Endothelial cell (in vitro differentiated cells): Measurements from ENCODE around the gene PTGER4. TPM values are rescaled to one million over a fixed set of nuclear protein-coding genes. Genes with fewer than 3 reads are reported as not detected.
"Not testable (repeated sequence)": the region's sequence is repeated elsewhere in the genome, so short reads cannot be mapped to it uniquely, and the experiment has no call there.

ENCODE experiments used
- DNase-seq: peaks from one replicate; pipeline ENCODE4 v3.0.0; 2021; ENCODE audit warnings: low spot score
- H3K27ac Mint-ChIP-seq: one replicate; pipeline ENCODE4 v1.8.0; 2021; ENCODE audit warnings: mixed read lengths, inconsistent platforms; ENCODE audit not compliant: unreplicated experiment
- H3K27me3 Mint-ChIP-seq: one replicate; pipeline ENCODE4 v1.8.0; 2021; ENCODE audit warnings: mild to moderate bottlenecking, moderate library complexity, mixed read lengths, inconsistent platforms; ENCODE audit not compliant: unreplicated experiment
- H3K36me3 Mint-ChIP-seq: one replicate; pipeline ENCODE4 v1.8.0; 2021; ENCODE audit warnings: mild to moderate bottlenecking, low read depth, mixed read lengths, inconsistent platforms; ENCODE audit not compliant: unreplicated experiment
- H3K4me1 Mint-ChIP-seq: one replicate; pipeline ENCODE4 v1.8.0; 2021; ENCODE audit warnings: mild to moderate bottlenecking, mixed read lengths, inconsistent platforms; ENCODE audit not compliant: unreplicated experiment
- H3K4me3 Mint-ChIP-seq: one replicate; pipeline ENCODE4 v1.8.0; 2021; ENCODE audit warnings: mild to moderate bottlenecking, mixed read lengths, inconsistent platforms; ENCODE audit not compliant: unreplicated experiment
- H3K9me3 Mint-ChIP-seq: one replicate; pipeline ENCODE4 v1.8.0; 2021; ENCODE audit warnings: mixed read lengths, inconsistent platforms; ENCODE audit not compliant: unreplicated experiment
- CTCF ChIP-seq: fragments of 200-600 bp; sonication (generic); IDR thresholded peaks from one replicate; pipeline ENCODE4 v1.5.0; 2021; ENCODE audit warnings: antibody characterized with exemption; ENCODE audit not compliant: unreplicated experiment
- long read RNA-seq: library from polyadenylated mRNA; unstranded; transcript quantifications from one replicate; pipeline ENCODE4 v2.0.0, GENCODE V29; 2020; ENCODE audit not compliant: unreplicated experiment
- total RNA-seq: library from RNA; stranded (reverse); fragmentation: NEBNext Ultra II Directional; extraction: Animal tissue kit (Norgen Biotek cat#: 25700); gene quantifications from one replicate; pipeline ENCODE4 v1.2.1, GENCODE V29; 2021; ENCODE audit not compliant: unreplicated experiment

The PTGER4 gene
- total RNA-seq, result 0.26 TPM
- long read RNA-seq, result 0 reads

- TF ChIP-seq CTCF, result no peak
- no peak for DNase-seq
- H3K27ac Mint-ChIP-seq, result no peak within 1 kb of the TSS
- H3K4me1 Mint-ChIP-seq, result peaks cover 30% of the 10 kb centered on the region
- peak within 1 kb of the TSS; percentile 90 for H3K4me3 Mint-ChIP-seq
- H3K9me3 Mint-ChIP-seq, result peaks cover 5% of the 10 kb centered on the region
- H3K27me3 Mint-ChIP-seq, result peaks cover 20% of the 10 kb centered on the region
- H3K36me3 Mint-ChIP-seq, result no peaks in the 10 kb centered on the region
Measured at GRCh38 chr5:40679913-40680681, at the start of gene PTGER4. PTGER4 (plus strand) TSS chr5:40679915; CDS start chr5:40680994, 1,079 bp downstream.

- H3K4me1 Mint-ChIP-seq, result no peaks in the 10 kb centered on the region
- H3K9me3 Mint-ChIP-seq, result no peaks in the 10 kb centered on the region
- no peak for TF ChIP-seq CTCF
- no peak for DNase-seq
- no peaks in the 10 kb centered on the region for H3K36me3 Mint-ChIP-seq
- H3K4me3 Mint-ChIP-seq, result no peak overlapping the region
- H3K27ac Mint-ChIP-seq, result no peak overlapping the region
- no peaks in the 10 kb centered on the region for H3K27me3 Mint-ChIP-seq
Measured at GRCh38 chr5:40630126-40630525, 49.6 kb upstream of the PTGER4 start.

DNA sequence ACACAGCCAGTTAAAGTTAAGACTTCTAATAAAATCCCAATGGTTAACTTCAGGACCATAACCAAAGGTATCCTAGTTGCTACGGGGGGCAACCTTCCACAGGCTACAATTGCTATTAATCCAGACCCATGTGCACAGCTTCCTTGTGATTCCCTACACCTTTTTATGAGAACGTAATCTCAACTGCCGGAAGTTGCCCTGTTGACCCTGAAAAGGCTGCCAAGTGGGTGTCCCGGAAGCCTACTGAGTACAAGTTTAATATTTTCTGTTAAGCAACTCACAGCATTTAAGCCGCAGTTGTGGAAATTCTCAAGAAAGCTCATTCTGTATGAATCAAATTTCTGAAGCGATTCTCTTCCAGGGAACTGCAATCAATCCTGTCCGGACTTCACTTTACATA, 48.5 kb upstream of the PTGER4 start:
- H3K9me3 Mint-ChIP-seq, result no peaks in the 10 kb centered on the region
- no peak overlapping the region for H3K4me3 Mint-ChIP-seq
- no peak overlapping the region for H3K27ac Mint-ChIP-seq
- no peak for DNase-seq
- no peaks in the 10 kb centered on the region for H3K4me1 Mint-ChIP-seq
- no peak for TF ChIP-seq CTCF
- H3K27me3 Mint-ChIP-seq, result no peaks in the 10 kb centered on the region
- H3K36me3 Mint-ChIP-seq, result no peaks in the 10 kb centered on the region

DNA sequence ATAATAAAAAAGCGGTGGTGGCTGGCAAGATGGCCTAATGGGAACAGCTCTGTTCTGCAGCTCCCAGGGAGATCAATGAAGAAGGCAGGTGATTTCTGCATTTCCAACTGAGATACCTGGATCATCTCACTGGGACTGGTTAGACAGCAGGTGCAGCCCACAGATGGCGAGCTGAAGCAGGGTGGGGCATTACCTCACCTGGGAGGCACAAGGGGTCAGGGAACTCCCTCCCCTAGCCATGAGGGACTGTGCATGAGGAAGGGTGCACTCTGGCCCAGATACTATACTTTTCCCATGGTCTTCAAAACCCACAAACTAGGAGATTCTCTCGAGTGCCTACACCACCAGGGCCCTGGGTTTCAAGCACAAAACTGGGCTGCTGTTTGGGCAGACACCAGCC, 45.6 kb upstream of the PTGER4 start:
- Mint-ChIP-seq H3K4me3 (no peak overlapping the region), H3K36me3 (no peaks in the 10 kb centered on the region), H3K4me1 (no peaks in the 10 kb centered on the region), H3K27ac (no peak overlapping the region), H3K9me3 (no peaks in the 10 kb centered on the region), H3K27me3 (peaks cover 1% of the 10 kb centered on the region)
- DNase-seq, result no peak
- TF ChIP-seq CTCF, result no peak

GRCh38 chr5:40634593-40634992, 45.1 kb upstream of the PTGER4 start:
- no peak for DNase-seq
- H3K9me3 Mint-ChIP-seq, result no peaks in the 10 kb centered on the region
- no peaks in the 10 kb centered on the region for H3K36me3 Mint-ChIP-seq
- no peak overlapping the region for H3K4me3 Mint-ChIP-seq
- H3K27me3 Mint-ChIP-seq, result peaks cover 1% of the 10 kb centered on the region
- no peak overlapping the region for H3K27ac Mint-ChIP-seq
- H3K4me1 Mint-ChIP-seq, result no peaks in the 10 kb centered on the region
- TF ChIP-seq CTCF, result no peak

GRCh38 chr5:40639531-40639930, 40.2 kb upstream of the PTGER4 start:
- not testable (repeated sequence) for H3K9me3 Mint-ChIP-seq, H3K27ac Mint-ChIP-seq, H3K4me1 Mint-ChIP-seq, H3K4me3 Mint-ChIP-seq, H3K27me3 Mint-ChIP-seq, DNase-seq, H3K36me3 Mint-ChIP-seq
